CD4-positive, alpha-beta T cell treated with Interleukin-12 subunit alpha and Interleukin-12 subunit beta, for 1 hour (primary cell): ENCODE results near the gene ABCA1.
"Not testable (repeated sequence)": the region's sequence is repeated elsewhere in the genome, so short reads cannot be mapped to it uniquely, and the experiment has no call there.

Source experiments
- DNase-seq: peaks from one replicate; pipeline ENCODE4 v3.0.0-alpha.2; 2020

ABCA1 gene

GRCh38 chr9:104784098-104784497 lies 143.9 kb downstream of the ABCA1 start:
- DNase-seq, result no peak

GRCh38 chr9:104783588-104783987 lies 144.4 kb downstream of the ABCA1 start:
- DNase-seq, result no peak

GRCh38 chr9:104780796-104781395 lies 147.1 kb downstream of the ABCA1 start:
- DNase-seq, result peak; percentile 11

- no peak for DNase-seq
Observed at GRCh38 chr9:104779946-104780535, 147.9 kb downstream of the ABCA1 start.

- no peak for DNase-seq
Observed at GRCh38 chr9:104779334-104779733, 148.6 kb downstream of the ABCA1 start.

- DNase-seq, result no peak
Observed at GRCh38 chr9:104778802-104779201, 149.2 kb downstream of the ABCA1 start.

- DNase-seq, result no peak
Observed at GRCh38 chr9:104776797-104777196, 151.2 kb downstream of the ABCA1 start.

- DNase-seq, result no peak
Observed at GRCh38 chr9:104775976-104776375, 152.0 kb downstream of the ABCA1 start.

GRCh38 chr9:104775574-104775936 lies 152.4 kb downstream of the ABCA1 start:
- DNase-seq, result no peak

GRCh38 chr9:104774831-104775573 lies 153.0 kb downstream of the ABCA1 start:
- no peak for DNase-seq

- DNase-seq, result no peak
Observed at GRCh38 chr9:104774132-104774531, 153.8 kb downstream of the ABCA1 start.

GRCh38 chr9:104772714-104773510 lies 155.0 kb downstream of the ABCA1 start:
- DNase-seq, result no peak

- DNase-seq, result no peak
Observed at GRCh38 chr9:104769655-104770054, 158.3 kb downstream of the ABCA1 start.

GRCh38 chr9:104769029-104769428 lies 158.9 kb downstream of the ABCA1 start:
- DNase-seq, result not testable (repeated sequence)

- no peak for DNase-seq
Observed at GRCh38 chr9:104767507-104767906, 160.4 kb downstream of the ABCA1 start.

- DNase-seq, result no peak
Observed at GRCh38 chr9:104766025-104766424, 161.9 kb downstream of the ABCA1 start.

GRCh38 chr9:104765138-104765537 lies 162.8 kb downstream of the ABCA1 start:
- DNase-seq, result no peak

- no peak for DNase-seq
Observed at GRCh38 chr9:104758974-104759373, 169.0 kb downstream of the ABCA1 start.

GRCh38 chr9:104750185-104750767 lies 177.7 kb downstream of the ABCA1 start:
- no peak for DNase-seq

GRCh38 chr9:104748359-104749031 lies 179.5 kb downstream of the ABCA1 start:
- DNase-seq, result no peak

- peak; percentile 89 for DNase-seq
Observed at GRCh38 chr9:104747565-104748358, 180.2 kb downstream of the ABCA1 start, which contains the start of gene NIPSNAP3A. TSS of gene NIPSNAP3A (plus strand) at chr9:104747683. CDS start at chr9:104747793, 110 bp downstream.

GRCh38 chr9:104747245-104747564 lies 180.8 kb downstream of the ABCA1 start:
- no peak for DNase-seq
